ENCODE results near the gene GOLGA6D.

DNA sequence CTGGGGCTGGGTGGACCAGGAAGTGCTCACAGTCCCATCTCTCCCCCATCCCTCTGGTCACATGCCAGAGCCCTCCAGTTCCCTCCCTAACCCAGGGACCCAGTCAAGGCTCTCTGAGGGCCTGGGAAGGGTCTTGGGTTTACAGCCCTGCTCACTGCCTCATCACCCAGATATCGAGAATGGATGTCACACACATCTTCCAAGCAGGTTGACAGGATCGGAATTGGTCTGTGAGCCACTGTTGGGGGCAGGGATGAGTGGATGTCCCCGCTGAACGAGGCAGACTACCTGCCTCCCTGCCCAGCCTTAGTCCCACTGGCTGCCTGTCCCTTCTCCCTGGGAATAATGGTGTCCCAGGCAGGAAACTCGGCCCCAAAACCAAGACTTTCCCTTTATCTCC, 44.5 kb upstream of the GOLGA6D start:
- TF ChIP-seq, protein P1, sequence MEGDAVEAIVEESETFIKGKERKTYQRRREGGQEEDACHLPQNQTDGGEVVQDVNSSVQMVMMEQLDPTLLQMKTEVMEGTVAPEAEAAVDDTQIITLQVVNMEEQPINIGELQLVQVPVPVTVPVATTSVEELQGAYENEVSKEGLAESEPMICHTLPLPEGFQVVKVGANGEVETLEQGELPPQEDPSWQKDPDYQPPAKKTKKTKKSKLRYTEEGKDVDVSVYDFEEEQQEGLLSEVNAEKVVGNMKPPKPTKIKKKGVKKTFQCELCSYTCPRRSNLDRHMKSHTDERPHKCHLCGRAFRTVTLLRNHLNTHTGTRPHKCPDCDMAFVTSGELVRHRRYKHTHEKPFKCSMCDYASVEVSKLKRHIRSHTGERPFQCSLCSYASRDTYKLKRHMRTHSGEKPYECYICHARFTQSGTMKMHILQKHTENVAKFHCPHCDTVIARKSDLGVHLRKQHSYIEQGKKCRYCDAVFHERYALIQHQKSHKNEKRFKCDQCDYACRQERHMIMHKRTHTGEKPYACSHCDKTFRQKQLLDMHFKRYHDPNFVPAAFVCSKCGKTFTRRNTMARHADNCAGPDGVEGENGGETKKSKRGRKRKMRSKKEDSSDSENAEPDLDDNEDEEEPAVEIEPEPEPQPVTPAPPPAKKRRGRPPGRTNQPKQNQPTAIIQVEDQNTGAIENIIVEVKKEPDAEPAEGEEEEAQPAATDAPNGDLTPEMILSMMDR (IDR thresholded peaks at IDR 0.05): no peak
- TF ChIP-seq POLR2A (IDR thresholded peaks at IDR 0.05): no peak

Measured in uterus (tissue), 2 donors.